Measurements from ENCODE around the gene DNAJC5.

DNA sequence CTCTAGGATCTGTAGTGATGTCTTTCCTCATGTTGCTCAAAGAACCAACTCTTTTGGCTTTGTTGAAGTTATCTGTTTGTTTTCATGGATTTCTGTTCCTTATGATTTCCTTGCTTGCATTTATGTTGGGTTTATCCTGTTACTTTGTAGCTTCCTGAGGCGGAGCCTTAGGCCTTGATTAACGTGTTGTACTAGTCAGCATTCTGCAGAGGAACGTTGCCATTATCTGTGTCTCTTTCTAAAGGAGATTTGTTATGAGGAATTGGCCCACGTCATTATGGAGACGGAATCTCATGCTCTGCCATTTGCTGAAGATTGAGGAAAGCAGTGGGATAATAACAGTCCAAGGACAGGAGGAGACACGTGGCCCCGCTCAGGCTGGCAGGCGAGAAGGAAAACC lies 31.4 kb downstream of the DNAJC5 start:
- no peak for TF ChIP-seq TAF1 (IDR thresholded peaks at IDR 0.05; ENCODE audit: low read depth, low read length)
- TF ChIP-seq CTBP2 (IDR thresholded peaks at IDR 0.05; ENCODE audit: borderline replicate concordance, insufficient read depth, insufficient read length, low read length) = no peak
- TF ChIP-seq EZH2 (IDR thresholded peaks at IDR 0.05; ENCODE audit: low read depth, low read length, severe bottlenecking) = no peak
- no peak for TF ChIP-seq KDM1A (IDR thresholded peaks at IDR 0.05; ENCODE audit: borderline replicate concordance, low read length)
- no peak for TF ChIP-seq CHD1 (IDR thresholded peaks at IDR 0.05; ENCODE audit: low read depth, low read length)
- TF ChIP-seq, protein P1, sequence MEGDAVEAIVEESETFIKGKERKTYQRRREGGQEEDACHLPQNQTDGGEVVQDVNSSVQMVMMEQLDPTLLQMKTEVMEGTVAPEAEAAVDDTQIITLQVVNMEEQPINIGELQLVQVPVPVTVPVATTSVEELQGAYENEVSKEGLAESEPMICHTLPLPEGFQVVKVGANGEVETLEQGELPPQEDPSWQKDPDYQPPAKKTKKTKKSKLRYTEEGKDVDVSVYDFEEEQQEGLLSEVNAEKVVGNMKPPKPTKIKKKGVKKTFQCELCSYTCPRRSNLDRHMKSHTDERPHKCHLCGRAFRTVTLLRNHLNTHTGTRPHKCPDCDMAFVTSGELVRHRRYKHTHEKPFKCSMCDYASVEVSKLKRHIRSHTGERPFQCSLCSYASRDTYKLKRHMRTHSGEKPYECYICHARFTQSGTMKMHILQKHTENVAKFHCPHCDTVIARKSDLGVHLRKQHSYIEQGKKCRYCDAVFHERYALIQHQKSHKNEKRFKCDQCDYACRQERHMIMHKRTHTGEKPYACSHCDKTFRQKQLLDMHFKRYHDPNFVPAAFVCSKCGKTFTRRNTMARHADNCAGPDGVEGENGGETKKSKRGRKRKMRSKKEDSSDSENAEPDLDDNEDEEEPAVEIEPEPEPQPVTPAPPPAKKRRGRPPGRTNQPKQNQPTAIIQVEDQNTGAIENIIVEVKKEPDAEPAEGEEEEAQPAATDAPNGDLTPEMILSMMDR (IDR thresholded peaks at IDR 0.05; ENCODE audit: control extremely low read depth in 1 of 3, insufficient read depth in 1 of 3, low read depth in 1 of 3, low read length in 3 of 3) = no peak
- TF ChIP-seq POLR2A (IDR thresholded peaks at IDR 0.05; ENCODE audit: control extremely low read depth in 1 of 2, low read depth in 2 of 2, low read length in 2 of 2) = no peak
- no peak for TF ChIP-seq SP1 (IDR thresholded peaks at IDR 0.05; ENCODE audit: low read depth, low read length)
- TF ChIP-seq TCF12 (IDR thresholded peaks at IDR 0.05; ENCODE audit: low read depth, low read length) = no peak
- no peak for TF ChIP-seq YY1 (IDR thresholded peaks at IDR 0.05; ENCODE audit: low read depth, low read length)
- TF ChIP-seq SIN3A (conservative IDR thresholded peaks at IDR 0.05 in 1 of 2, IDR thresholded peaks at IDR 0.05 in 1 of 2; ENCODE audit: low read depth in 1 of 2, low read length in 2 of 2) = no peak
- TF ChIP-seq PHF8 (conservative IDR thresholded peaks at IDR 0.05; ENCODE audit: low read depth, low read length) = no peak
- no peak for TF ChIP-seq BRCA1 (IDR thresholded peaks at IDR 0.05; ENCODE audit: low read depth, low read length)
- TF ChIP-seq CREB1 (IDR thresholded peaks at IDR 0.05) = no peak

All from H1 (cell line).